Gastrocnemius medialis (tissue), 4 donors: ENCODE measurements around the gene THRB. TPM values are rescaled to one million over a fixed set of nuclear protein-coding genes. Genes with fewer than 3 reads are reported as not detected.

Experiments used
- ATAC-seq, 2 donors: fragments of 150-250 bp; one replicate each; pipeline ENCODE4 v1.9.1; 2016
- DNase-seq, 2 donors: peaks; one replicate each; pipeline ENCODE4 v3.0.0-alpha.2; 2019
- H3K27ac ChIP-seq, 4 donors: fragments of 200-600 bp; sonication (generic); 1 replicate in 1 of 4; 2 replicates in 3 of 4; pipeline ENCODE4 v1.5.1; 2016 to 2018; ENCODE audit warnings: mild to moderate bottlenecking in 2 of 4, moderate library complexity in 1 of 4
- H3K27me3 ChIP-seq, 3 donors: fragments of 200-600 bp; sonication (generic) in 2 of 3; 1 replicate in 1 of 3; 2 replicates in 2 of 3; pipeline versions ENCODE4 v1.5.1 to v1.6.0; 2016 to 2019; ENCODE audit warnings: mild to moderate bottlenecking in 1 of 3, moderate library complexity in 1 of 3
- H3K36me3 ChIP-seq, 2 donors: fragments of 200-600 bp; sonication (generic) in 1 of 2; one replicate each; pipeline ENCODE4 v1.5.1; 2017 to 2018
- H3K4me1 ChIP-seq, 2 donors: fragments of 200-600 bp; sonication (generic) in 1 of 2; one replicate each; pipeline ENCODE4 v1.5.1; 2016 to 2017; ENCODE audit warnings: mild to moderate bottlenecking in 2 of 2
- H3K4me3 ChIP-seq, 4 donors: fragments of 200-600 bp; sonication (generic) in 3 of 4; 1 replicate in 1 of 4; 2 replicates in 3 of 4; pipeline ENCODE4 v1.5.1; 2016 to 2019; ENCODE audit warnings: mild to moderate bottlenecking in 2 of 4
- H3K9me3 ChIP-seq, 3 donors: fragments of 200-600 bp; sonication (generic) in 2 of 3; 1 replicate in 1 of 3; 2 replicates in 2 of 3; pipeline ENCODE4 v1.5.1; 2016 to 2019
- POLR2A ChIP-seq, 2 donors: fragments of 450-650 bp; IDR thresholded peaks; one replicate each; pipeline ENCODE4 v1.6.1; 2017; ENCODE audit warnings: antibody characterized with exemption in 2 of 2, mild to moderate bottlenecking in 2 of 2, moderate library complexity in 2 of 2
- in situ Hi-C, 4 donors: fragments of 200-750 bp; cut with MboI; loops; one replicate each; pipeline versions ENCODE4 v1.15.0 to v1.8.0; 2017; ENCODE audit warnings: low sequenced_read_pairs in 4 of 4
- intact Hi-C: fragments of 100-400 bp; cut with DNase I; formaldehyde crosslinking; loops from one replicate; pipeline ENCODE4 v1.15.1; 2023; ENCODE audit warnings: low total_unique reads
- total RNA-seq, 4 donors: library from RNA; depleted of rRNA; stranded (reverse); fragments of >200 nt; gene quantifications; one replicate each; pipeline versions ENCODE4 v1.1.0 to v1.2.3, GENCODE V29; 2016
- TF ChIP-seq, protein P1 (sequence below), 5 experiments: fragments of 450-650 bp in 3 of 5; fragments of 200-600 bp in 2 of 5; sonication (generic) in 2 of 5; IDR thresholded peaks in 4 of 5; conservative IDR thresholded peaks in 1 of 5; 1 replicate in 4 of 5; 2 replicates in 1 of 5; pipeline ENCODE4 v1.5.1; 2016 to 2019; ENCODE audit warnings: antibody characterized with exemption in 5 of 5, mild to moderate bottlenecking in 3 of 5, moderate library complexity in 3 of 5

Gene THRB
- total RNA-seq, 4 donors from 2014 or later: 20.1 to 60.0 (median 25.3) TPM

DNA sequence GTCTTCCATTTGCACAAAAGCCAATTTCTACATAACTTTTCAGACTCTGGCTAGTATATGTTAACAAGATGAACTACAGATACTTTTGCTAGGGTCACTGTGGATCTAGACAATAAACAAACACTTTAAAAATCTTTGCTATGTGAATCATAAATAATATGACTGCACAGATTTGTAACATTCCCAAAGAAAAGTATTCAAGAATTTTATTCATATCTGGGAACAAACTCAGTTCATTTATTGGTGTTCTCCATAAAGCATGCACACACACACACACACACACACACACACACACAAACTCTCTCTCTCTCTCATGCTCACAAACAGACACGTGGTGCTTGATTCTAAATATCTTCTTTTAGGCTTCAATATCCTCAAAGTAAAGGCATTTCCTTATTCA is 18.8 kb upstream of the THRB start:
- ATAC-seq: no peak
- TF ChIP-seq, protein P1, sequence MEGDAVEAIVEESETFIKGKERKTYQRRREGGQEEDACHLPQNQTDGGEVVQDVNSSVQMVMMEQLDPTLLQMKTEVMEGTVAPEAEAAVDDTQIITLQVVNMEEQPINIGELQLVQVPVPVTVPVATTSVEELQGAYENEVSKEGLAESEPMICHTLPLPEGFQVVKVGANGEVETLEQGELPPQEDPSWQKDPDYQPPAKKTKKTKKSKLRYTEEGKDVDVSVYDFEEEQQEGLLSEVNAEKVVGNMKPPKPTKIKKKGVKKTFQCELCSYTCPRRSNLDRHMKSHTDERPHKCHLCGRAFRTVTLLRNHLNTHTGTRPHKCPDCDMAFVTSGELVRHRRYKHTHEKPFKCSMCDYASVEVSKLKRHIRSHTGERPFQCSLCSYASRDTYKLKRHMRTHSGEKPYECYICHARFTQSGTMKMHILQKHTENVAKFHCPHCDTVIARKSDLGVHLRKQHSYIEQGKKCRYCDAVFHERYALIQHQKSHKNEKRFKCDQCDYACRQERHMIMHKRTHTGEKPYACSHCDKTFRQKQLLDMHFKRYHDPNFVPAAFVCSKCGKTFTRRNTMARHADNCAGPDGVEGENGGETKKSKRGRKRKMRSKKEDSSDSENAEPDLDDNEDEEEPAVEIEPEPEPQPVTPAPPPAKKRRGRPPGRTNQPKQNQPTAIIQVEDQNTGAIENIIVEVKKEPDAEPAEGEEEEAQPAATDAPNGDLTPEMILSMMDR (IDR thresholded peaks at IDR 0.05 in 4 of 5, conservative IDR thresholded peaks at IDR 0.05 in 1 of 5): no peak
- no peak for TF ChIP-seq POLR2A (IDR thresholded peaks at IDR 0.05)

DNA sequence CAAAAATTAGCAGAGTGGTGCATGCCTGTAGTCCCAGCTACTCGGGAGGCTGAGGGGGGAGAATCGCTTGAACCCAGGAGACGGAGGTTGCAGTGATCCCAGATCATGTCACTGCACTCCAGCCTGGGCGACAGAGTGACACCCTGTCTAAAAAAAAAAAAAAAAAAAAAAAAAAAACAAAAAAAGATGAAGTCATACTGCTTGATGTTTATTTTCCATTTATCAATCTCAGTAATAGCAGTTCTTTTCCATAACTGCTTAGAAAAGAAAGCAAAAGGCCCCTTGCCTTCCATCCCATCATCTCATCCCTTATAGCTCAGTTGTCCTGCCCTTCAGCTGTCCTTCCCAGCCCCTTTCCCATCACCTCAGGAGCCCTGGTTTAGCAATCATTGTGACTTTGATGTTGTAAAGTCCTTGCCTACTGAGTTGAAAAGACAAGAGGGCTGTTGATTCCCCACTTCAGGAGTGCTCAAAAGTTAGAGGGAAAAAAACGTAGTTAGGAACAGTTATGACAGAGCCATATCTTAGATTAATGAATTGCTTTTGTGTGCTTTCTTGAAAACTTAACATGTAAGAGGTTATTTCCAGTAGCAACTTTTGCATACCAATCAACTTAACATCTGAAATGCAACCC is 18.0 kb upstream of the THRB start:
- no peak overlapping the region for H3K27ac ChIP-seq
- intact Hi-C loops: no loop called here
- TF ChIP-seq, protein P1 (IDR thresholded peaks at IDR 0.05 in 4 of 5, conservative IDR thresholded peaks at IDR 0.05 in 1 of 5): no peak
- TF ChIP-seq POLR2A (IDR thresholded peaks at IDR 0.05): no peak
- no peak for ATAC-seq
- no peak overlapping the region for H3K4me3 ChIP-seq
- in situ Hi-C loops: no loop called here
- peaks cover 13 to 14% of the 10 kb centered on the region in 2 donors for H3K4me1 ChIP-seq
- H3K9me3 ChIP-seq: no peaks in the 10 kb centered on the region
- H3K36me3 ChIP-seq: no peaks in the 10 kb centered on the region
- H3K27me3 ChIP-seq: no peaks in the 10 kb centered on the region
- no peak for DNase-seq

More for the DNA sequence above, 18.8 kb upstream of the THRB start:
- intact Hi-C loops (no loop called here), in situ Hi-C loops (no loop called here)
- Histone ChIP-seq H3K4me1 (peaks cover 6% of the 10 kb centered on the region in 2 donors), H3K27ac (no peak overlapping the region), H3K36me3 (no peaks in the 10 kb centered on the region), H3K4me3 (no peak overlapping the region), H3K9me3 (no peaks in the 10 kb centered on the region), H3K27me3 (no peaks in the 10 kb centered on the region)
- no peak for DNase-seq

DNA sequence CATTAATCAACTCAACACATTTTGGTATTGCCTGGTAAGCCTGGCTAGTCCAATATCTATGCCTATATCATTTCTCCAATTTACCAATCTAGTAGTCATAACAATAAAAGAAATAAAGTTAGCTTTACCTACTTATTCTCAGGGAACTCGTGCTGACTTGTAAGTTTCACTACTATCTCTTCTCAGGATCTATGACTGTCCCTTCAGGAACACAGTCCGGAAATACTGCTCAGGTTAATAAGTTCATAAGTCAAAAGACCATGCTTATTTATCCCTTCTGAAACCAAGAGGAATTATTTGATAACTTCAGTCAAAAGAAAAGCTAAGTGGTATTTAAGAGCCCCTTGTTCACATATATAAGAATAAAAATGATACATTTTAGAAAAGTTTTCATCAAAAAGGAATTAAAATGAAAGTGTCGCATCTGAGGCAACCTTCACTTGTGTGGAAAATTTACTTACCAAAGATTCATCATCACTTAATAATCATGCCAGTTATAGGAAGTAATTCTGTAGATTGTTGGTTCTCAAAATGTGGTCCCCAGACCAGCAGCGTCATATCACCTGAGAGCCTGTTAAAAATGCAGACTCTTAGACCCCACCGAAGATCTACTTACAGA is 15.5 kb upstream of the THRB start:
- Histone ChIP-seq H3K9me3 (no peaks in the 10 kb centered on the region), H3K27ac (no peak overlapping the region), H3K4me3 (no peak overlapping the region), H3K36me3 (no peaks in the 10 kb centered on the region), H3K27me3 (no peaks in the 10 kb centered on the region), H3K4me1 (peaks cover 17 to 21% of the 10 kb centered on the region in 2 donors)
- ATAC-seq: no peak
- DNase-seq: no peak
- in situ Hi-C loops (no loop called here), intact Hi-C loops (no loop called here)
- no peak for TF ChIP-seq POLR2A (IDR thresholded peaks at IDR 0.05)
- TF ChIP-seq, protein P1 (IDR thresholded peaks at IDR 0.05 in 4 of 5, conservative IDR thresholded peaks at IDR 0.05 in 1 of 5): no peak

GRCh38 chr3:24508423-24508839 is 13.8 kb upstream of the THRB start:
- no peaks in the 10 kb centered on the region for H3K36me3 ChIP-seq
- peak overlapping the region; percentile 21 to 76 (median 46) for H3K27ac ChIP-seq
- TF ChIP-seq, protein P1 (IDR thresholded peaks at IDR 0.05 in 4 of 5, conservative IDR thresholded peaks at IDR 0.05 in 1 of 5): no peak
- no peak for TF ChIP-seq POLR2A (IDR thresholded peaks at IDR 0.05)
- no peaks in the 10 kb centered on the region for H3K27me3 ChIP-seq
- ATAC-seq (peak; percentile 92 to 97), DNase-seq (no peak)
- no peaks in the 10 kb centered on the region for H3K9me3 ChIP-seq
- in situ Hi-C loops (no loop called here), intact Hi-C loops (no loop called here)
- no peak overlapping the region for H3K4me3 ChIP-seq
- H3K4me1 ChIP-seq: peaks cover 17 to 21% of the 10 kb centered on the region in 2 donors
